HepG2 (cell line): Measurements from ENCODE around the gene MAP1B. TPM values are rescaled to one million over a fixed set of nuclear protein-coding genes. Genes with fewer than 3 reads are reported as not detected.

ENCODE experiments used
- ATAC-seq: fragments of 200-7000 bp; cut with Tn5 transposase; 3 replicates; pipeline ENCODE4 v1.9.1; 2020; ENCODE audit warnings: mild to moderate bottlenecking, moderate library complexity
- BruUV-seq: library from RNA; stranded (reverse); fragments of 400-500 nt; replicated peaks from 2 replicates; lab custom pipeline; 2021; lab: Mats Ljungman, UMichigan
- CTCF ChIA-PET: fragments of 300-600 bp; formaldehyde crosslinking; extraction: SDS; loops from one replicate; lab custom pipeline; 2021; ENCODE audit warnings: low total read pairs, inconsistent platforms, low intra/inter-chr PET ratio; lab: Yijun Ruan, JAX
- POLR2A ChIA-PET: fragments of 350-600 bp; sonication (Branson Sonifier 250); formaldehyde crosslinking; loops from one replicate; lab custom pipeline; 2020; ENCODE audit warnings: antibody characterized with exemption, inconsistent platforms; lab: Yijun Ruan, JAX
- DNase-seq: peaks from one replicate; pipeline ENCODE4 v3.0.0-alpha.2; 2015; ENCODE audit warnings: low spot score
- FAIRE-seq: peaks from 3 replicates; lab custom pipeline; 2011; peaks lifted over from hg19 to GRCh38; lab: Jason Lieb, UNC
- H2AFZ ChIP-seq: one replicate; pipeline ENCODE4 v1.6.1; 2011; ENCODE audit warnings: low read length, inconsistent platforms
- H3K27ac ChIP-seq: fragments of 300-600 bp; 3 replicates; pipeline ENCODE4 v1.8.0; 2011; ENCODE audit warnings: mixed run types, mild to moderate bottlenecking, mixed read lengths, low read length, inconsistent platforms; ENCODE audit not compliant: insufficient read depth; ENCODE audit errors: extremely low read length
- H3K27me3 ChIP-seq, 2 experiments: fragments of 200-600 bp in 1 of 2; 2 replicates in 1 of 2; 3 replicates in 1 of 2; pipeline versions ENCODE4 v1.6.0 to v1.8.0; 2011; ENCODE audit warnings: low read length in 2 of 2, mild to moderate bottlenecking in 2 of 2, moderate library complexity in 2 of 2, inconsistent platforms in 1 of 2; ENCODE audit not compliant: insufficient read depth in 2 of 2, control insufficient read depth in 1 of 2
- H3K36me3 ChIP-seq, 2 experiments: fragments of 200-600 bp in 1 of 2; replicated peaks in 1 of 2; 2 replicates in 1 of 2; 3 replicates in 1 of 2; pipeline versions ENCODE4 v1.5.1 to v1.8.0; 2011; ENCODE audit warnings: low read length in 2 of 2, inconsistent platforms in 1 of 2; ENCODE audit not compliant: insufficient read depth in 2 of 2, control insufficient read depth in 1 of 2
- H3K4me1 ChIP-seq: 2 replicates; pipeline ENCODE4 v1.5.1; 2012; ENCODE audit warnings: low read length, inconsistent platforms; ENCODE audit not compliant: insufficient read depth
- H3K4me2 ChIP-seq: 2 replicates; pipeline ENCODE4 v1.6.0; 2011; ENCODE audit warnings: low read depth, low read length, inconsistent platforms
- H3K4me3 ChIP-seq, 3 experiments: fragments of 200-600 bp in 1 of 3; sonication (generic), shearing (Covaris generic) in 1 of 3; replicated peaks in 1 of 3; 2 replicates each; pipeline ENCODE4 v1.5.1; 2011 to 2016; ENCODE audit warnings: low read length in 3 of 3, inconsistent platforms in 2 of 3, low read depth in 2 of 3, mild to moderate bottlenecking in 2 of 3, control low read depth in 1 of 3, mixed read lengths in 1 of 3; ENCODE audit not compliant: insufficient read depth in 1 of 3
- H3K79me2 ChIP-seq: one replicate; pipeline ENCODE4 v1.6.1; 2011; ENCODE audit warnings: low read length, inconsistent platforms; ENCODE audit not compliant: insufficient read depth
- H3K9ac ChIP-seq: 2 replicates; pipeline ENCODE4 v1.6.0; 2011; ENCODE audit warnings: mild to moderate bottlenecking, low read depth, low read length, inconsistent platforms; ENCODE audit not compliant: insufficient read depth
- H3K9me3 ChIP-seq: 2 replicates; pipeline ENCODE4 v1.5.1; 2012; ENCODE audit warnings: mild to moderate bottlenecking, low read length
- H4K20me1 ChIP-seq: 2 replicates; pipeline ENCODE4 v1.6.0; 2011; ENCODE audit warnings: inconsistent platforms, mild to moderate bottlenecking, low read length, moderate library complexity; ENCODE audit not compliant: insufficient read depth
- ARID3A ChIP-seq: IDR thresholded peaks from 2 replicates; pipeline ENCODE4 v1.6.1; 2012; ENCODE audit warnings: low read depth, low read length, improper control_type of control experiment
- E2F5 ChIP-seq: sonication (generic); formaldehyde crosslinking; conservative IDR thresholded peaks from 2 replicates; pipeline ENCODE4 v1.4.0; 2020; ENCODE audit warnings: missing genetic modification reagents
- FOXJ3 ChIP-seq: sonication (generic); formaldehyde crosslinking; IDR thresholded peaks from 2 replicates; pipeline ENCODE4 v1.4.0; 2020; ENCODE audit warnings: missing genetic modification reagents, mild to moderate bottlenecking, borderline replicate concordance
- HNF1B ChIP-seq: sonication (generic); formaldehyde crosslinking; IDR thresholded peaks from 2 replicates; pipeline ENCODE4 v1.5.1; 2020; ENCODE audit warnings: mild to moderate bottlenecking, moderate library complexity, missing genetic modification reagents
- HNF4A ChIP-seq: sonication (generic); formaldehyde crosslinking; IDR thresholded peaks from 2 replicates; pipeline ENCODE4 v1.4.0; 2020; ENCODE audit warnings: missing genetic modification reagents
- STAT5B ChIP-seq: sonication (generic); formaldehyde crosslinking; IDR thresholded peaks from 2 replicates; pipeline ENCODE4 v1.4.0; 2020; ENCODE audit warnings: missing genetic modification reagents
- THRA ChIP-seq: sonication (generic); formaldehyde crosslinking; IDR thresholded peaks from 2 replicates; pipeline ENCODE4 v1.4.0; 2020; ENCODE audit warnings: missing genetic modification reagents, borderline replicate concordance
- ZNF563 ChIP-seq: sonication (generic); formaldehyde crosslinking; IDR thresholded peaks from 2 replicates; pipeline ENCODE4 v1.8.0; 2022; ENCODE audit warnings: mild to moderate bottlenecking, moderate library complexity, missing genetic modification reagents
- WGBS: methylation state at CpG from one replicate; pipeline ENCODE4 v1.1.6; 2017; ENCODE audit warnings: low lambda C conversion rate; 5-methylcytosine and 5-hydroxymethylcytosine counted together
- in situ Hi-C: cut with HindIII; loops from 2 replicates; pipeline ENCODE4 v1.10.0; 2017; ENCODE audit warnings: low pct_unique_long_range_greater_than_20kb; ENCODE audit not compliant: extremely low pct_ligation_motif_present
- intact Hi-C: fragments of 100-400 bp; cut with micrococcal nuclease; formaldehyde crosslinking; loops from one replicate; pipeline ENCODE4 v1.10.0; 2022; ENCODE audit not compliant: unreplicated experiment
- polyA plus RNA-seq, 8 experiments: library from polyadenylated mRNA; depleted of rRNA in 3 of 8; stranded (reverse) in 7 of 8; unstranded in 1 of 8; fragments of >200 nt; fragmentation: Illumina TruSeq in 4 of 8; extraction: Trizol in 4 of 8; gene quantifications; 2 replicates each; pipeline versions ENCODE4 v1.2.1 to v1.2.3, GENCODE V29; 2011 to 2016; ENCODE audit warnings: low read depth in 4 of 8, missing spikeins in 1 of 8, mixed read lengths in 1 of 8; ENCODE audit not compliant: insufficient read depth in 1 of 8
- total RNA-seq, 5 experiments: library from RNA; depleted of rRNA; stranded (reverse); fragments of >200 nt; fragmentation: Illumina TruSeq; extraction: Trizol; gene quantifications; 2 replicates each; pipeline ENCODE4 v1.2.3, GENCODE V29; 2016; ENCODE audit warnings: low read depth in 1 of 5

Gene MAP1B
- total and polyA plus RNA-seq, 2 of the 13 experiments (the other 11 are each of a cell fraction or from before 2014, with no cell fraction given), result 3.3 to 6.2 TPM

- intact Hi-C loops (loop anchor here (1.0 to 5.0 kb wide), 2 partner anchors 128 to 169 kb away; no protein-coding TSS in a partner anchor), in situ Hi-C loops (loop anchor here (5.0 kb wide), 1 partner anchor 168 kb away; no protein-coding TSS in a partner anchor)
- H3K27me3 ChIP-seq, result no peaks in the 10 kb centered on the region
- ATAC-seq (no peak), DNase-seq (no peak), FAIRE-seq (no peak)
- no peak overlapping the region for H3K9ac ChIP-seq
- H4K20me1 ChIP-seq, result no peaks in the 10 kb centered on the region
- no peaks in the 10 kb centered on the region for H3K4me1 ChIP-seq
- H3K4me2 ChIP-seq, result no peak overlapping the region
- BruUV-seq, result no TSS peak
- 76% methylated on average over 8 of the region's 8 CpGs for WGBS
- ChIA-PET POLR2A (no interaction called here), CTCF (interaction anchor here (1.9 to 2.2 kb wide), 2 partner anchors 130 to 169 kb away, joined by 10 to 15 read pairs; no protein-coding TSS in a partner anchor)
- H3K9me3 ChIP-seq, result no peaks in the 10 kb centered on the region
- H3K79me2 ChIP-seq, result no peaks in the 10 kb centered on the region
- no peak overlapping the region for H3K4me3 ChIP-seq
- no peak for TF ChIP-seq FOXJ3
- TF ChIP-seq HNF1B (CRISPR knock-in tag), result no peak
- TF ChIP-seq ZNF563 (CRISPR knock-in tag), result no peak
- no peak for TF ChIP-seq E2F5 (CRISPR knock-in tag)
- TF ChIP-seq THRA (CRISPR knock-in tag), result no peak
- no peak for TF ChIP-seq HNF4A (CRISPR knock-in tag)
- TF ChIP-seq ARID3A, result no peak
- no peak for TF ChIP-seq STAT5B (CRISPR knock-in tag)
- no peak overlapping the region for H3K27ac ChIP-seq
- no peaks in the 10 kb centered on the region for H3K36me3 ChIP-seq
- H2AFZ ChIP-seq, result no peak overlapping the region
Observed at GRCh38 chr5:72138943-72139521, 31.8 kb downstream of the MAP1B start.
